Upper lobe of left lung (tissue), 6 donors: ENCODE data around the gene BORCS5. TPM values are rescaled to one million over a fixed set of nuclear protein-coding genes. Genes with fewer than 3 reads are reported as not detected.
A peak's percentile ranks its signal among the peaks of the same experiment; 100 is the strongest.

Experiments
- ATAC-seq, 2 donors: fragments of 200-7000 bp; cut with Tn5 transposase; one replicate each; pipeline ENCODE4 v1.9.1; 2022; ENCODE audit warnings: mild to moderate bottlenecking in 2 of 2, moderate library complexity in 2 of 2; ENCODE audit not compliant: low FRiP score in 2 of 2
- DNase-seq, 2 donors: peaks; one replicate each; pipeline ENCODE4 v3.0.0-alpha.2; 2019 to 2020
- H3K27ac ChIP-seq, 4 donors: fragments of 200-600 bp; sonication (generic); one replicate each; pipeline ENCODE4 v1.5.1; 2016 to 2019
- H3K27me3 ChIP-seq, 4 donors: fragments of 200-600 bp; sonication (generic); one replicate each; pipeline ENCODE4 v1.5.1; 2017 to 2019
- H3K36me3 ChIP-seq, 4 donors: fragments of 200-600 bp; sonication (generic); one replicate each; pipeline ENCODE4 v1.5.1; 2016 to 2019
- H3K4me1 ChIP-seq, 4 donors: fragments of 200-600 bp; sonication (generic); one replicate each; pipeline ENCODE4 v1.5.1; 2018 to 2019
- H3K4me3 ChIP-seq, 4 donors: fragments of 200-600 bp; sonication (generic); one replicate each; pipeline ENCODE4 v1.5.1; 2017 to 2019; ENCODE audit warnings: mild to moderate bottlenecking in 2 of 4, moderate library complexity in 1 of 4
- H3K9me3 ChIP-seq, 4 donors: fragments of 200-600 bp; sonication (generic); one replicate each; pipeline ENCODE4 v1.5.1; 2018 to 2019
- EP300 ChIP-seq, 4 donors: sonication (generic); formaldehyde crosslinking; IDR thresholded peaks; one replicate each; pipeline ENCODE4 v1.5.1; 2017; ENCODE audit warnings: antibody characterized with exemption in 4 of 4, control low read depth in 2 of 4
- POLR2A ChIP-seq, 4 donors: fragments of 450-650 bp; IDR thresholded peaks; one replicate each; pipeline ENCODE4 v1.5.1; 2016 to 2017; ENCODE audit warnings: antibody characterized with exemption in 4 of 4, mild to moderate bottlenecking in 2 of 4
- POLR2AphosphoS5 ChIP-seq, 2 donors: sonication (generic); formaldehyde crosslinking; IDR thresholded peaks; one replicate each; pipeline ENCODE4 v1.5.1; 2017; ENCODE audit warnings: antibody characterized with exemption in 2 of 2
- WGBS, 2 donors: methylation state at CpG; one replicate each; pipeline ENCODE4 v1.1.5; 2017 to 2018; 5-methylcytosine and 5-hydroxymethylcytosine counted together
- total RNA-seq, 6 donors: library from RNA; depleted of rRNA in 4 of 6; stranded (reverse); fragments of >200 nt in 4 of 6; gene quantifications; one replicate each; pipeline versions ENCODE4 v1.1.0 to v1.2.1, GENCODE V29; 2016 to 2021
- TF ChIP-seq, protein P1 (sequence below), 6 experiments: fragments of 450-650 bp in 4 of 6; fragments of 200-600 bp in 2 of 6; sonication (generic) in 2 of 6; IDR thresholded peaks; one replicate each; pipeline ENCODE4 v1.5.1; 2016 to 2019; ENCODE audit warnings: antibody characterized with exemption in 6 of 6
- donor health status: DM: no; HTN: no; CAD: no; lungs with moderate emphysema.
- donor health status: DM: no; HTN: yes; CAD: no; lungs with severe emphysema.

The BORCS5 gene
- total RNA-seq, 6 donors from 2014 or later: 7.3 to 105 (median 10.7) TPM

DNA sequence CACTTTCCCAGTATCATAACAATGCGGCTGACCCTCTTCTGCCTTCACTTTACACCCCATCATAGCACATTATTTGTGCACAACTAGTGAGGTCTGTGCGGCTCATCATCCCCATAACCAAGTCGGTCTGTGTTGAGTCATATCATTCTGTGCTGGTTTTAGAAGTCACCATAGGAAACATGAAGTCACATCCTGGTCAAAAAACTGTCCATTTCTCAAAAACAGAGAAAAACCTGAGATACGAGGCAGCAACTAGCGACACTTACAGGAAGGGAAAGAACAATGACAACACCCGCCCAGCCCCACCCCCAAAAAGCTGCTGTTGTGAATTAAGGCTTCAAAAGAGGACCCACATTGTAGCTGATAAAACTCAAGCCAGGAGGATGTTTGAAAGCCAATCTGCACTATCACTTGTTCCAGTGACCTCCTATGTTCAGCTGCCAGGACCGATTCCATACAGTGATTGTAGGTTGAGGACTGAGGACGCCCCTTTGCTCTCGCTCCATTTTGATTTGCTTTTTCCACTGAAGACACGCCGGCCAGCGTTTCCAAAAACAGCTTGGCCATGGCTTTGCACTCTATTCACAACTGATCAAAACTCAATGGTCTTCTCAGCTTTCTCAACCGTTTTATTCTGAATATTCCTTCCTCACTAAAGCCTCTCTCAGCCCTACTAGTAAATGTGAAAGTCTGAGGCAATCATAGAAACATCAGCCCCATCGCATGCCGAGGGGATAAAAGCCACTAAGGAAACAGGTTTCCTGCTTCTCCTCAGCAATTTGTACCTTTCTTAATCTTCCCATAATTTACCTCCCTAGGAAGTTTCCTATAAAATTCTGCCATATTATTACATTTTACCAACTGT is 118.3 kb downstream of the BORCS5 start:
- Histone ChIP-seq H3K27ac (peak overlapping the region; percentile 31 to 63 (median 48)), H3K27me3 (no peaks in the 10 kb centered on the region), H3K4me3 (no peak overlapping the region), H3K36me3 (peaks cover 9 to 58% (median 28%) of the 10 kb centered on the region in 4 donors), H3K4me1 (peaks cover 0 to 5% (median 4%) of the 10 kb centered on the region in 4 donors), H3K9me3 (no peaks in the 10 kb centered on the region)
- ATAC-seq (peak in 1 of 2 donors; percentile 62), DNase-seq (no peak)
- 70 to 81% methylated on average over 15 of the region's 15 CpGs for WGBS, 2 donors
- no peak for TF ChIP-seq EP300 (IDR thresholded peaks at IDR 0.05)
- peak in 1 of 4 donors; percentile 43 for TF ChIP-seq POLR2A (IDR thresholded peaks at IDR 0.05)

DNA sequence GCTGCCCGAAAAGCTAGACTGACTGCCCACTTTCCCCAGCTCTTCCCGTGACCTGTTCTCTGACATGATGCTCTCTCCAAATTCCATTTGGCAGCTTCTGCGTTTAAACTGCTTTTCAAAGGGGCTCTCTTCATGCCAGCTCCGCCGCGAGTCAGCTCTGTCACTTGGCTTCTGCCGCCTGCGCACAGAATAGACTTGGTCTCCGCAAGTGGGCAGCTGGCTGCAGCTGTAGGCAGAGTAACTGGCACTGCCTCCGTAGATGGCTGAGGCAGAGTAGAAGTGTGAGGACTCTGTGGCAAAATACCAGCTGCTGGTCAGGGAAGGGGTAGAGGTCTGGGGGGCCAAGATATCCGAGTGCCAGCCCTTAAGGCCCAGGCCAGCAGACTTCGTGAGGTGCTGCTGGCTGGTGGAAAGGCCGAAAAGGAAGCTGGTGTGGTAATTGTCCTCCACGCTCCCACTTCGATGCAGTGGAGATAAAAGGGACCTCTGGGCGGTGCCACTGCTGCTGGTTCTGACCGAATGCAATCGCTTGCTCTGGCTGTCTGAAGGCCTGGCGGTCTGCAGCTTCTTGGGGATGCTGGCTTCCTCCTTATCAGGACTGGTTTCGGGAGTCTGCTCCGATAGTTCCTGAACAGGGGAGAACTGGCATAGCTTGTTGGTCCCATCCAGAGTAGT is 120.1 kb downstream of the BORCS5 start:
- TF ChIP-seq POLR2A (IDR thresholded peaks at IDR 0.05): no peak
- TF ChIP-seq, protein P1, sequence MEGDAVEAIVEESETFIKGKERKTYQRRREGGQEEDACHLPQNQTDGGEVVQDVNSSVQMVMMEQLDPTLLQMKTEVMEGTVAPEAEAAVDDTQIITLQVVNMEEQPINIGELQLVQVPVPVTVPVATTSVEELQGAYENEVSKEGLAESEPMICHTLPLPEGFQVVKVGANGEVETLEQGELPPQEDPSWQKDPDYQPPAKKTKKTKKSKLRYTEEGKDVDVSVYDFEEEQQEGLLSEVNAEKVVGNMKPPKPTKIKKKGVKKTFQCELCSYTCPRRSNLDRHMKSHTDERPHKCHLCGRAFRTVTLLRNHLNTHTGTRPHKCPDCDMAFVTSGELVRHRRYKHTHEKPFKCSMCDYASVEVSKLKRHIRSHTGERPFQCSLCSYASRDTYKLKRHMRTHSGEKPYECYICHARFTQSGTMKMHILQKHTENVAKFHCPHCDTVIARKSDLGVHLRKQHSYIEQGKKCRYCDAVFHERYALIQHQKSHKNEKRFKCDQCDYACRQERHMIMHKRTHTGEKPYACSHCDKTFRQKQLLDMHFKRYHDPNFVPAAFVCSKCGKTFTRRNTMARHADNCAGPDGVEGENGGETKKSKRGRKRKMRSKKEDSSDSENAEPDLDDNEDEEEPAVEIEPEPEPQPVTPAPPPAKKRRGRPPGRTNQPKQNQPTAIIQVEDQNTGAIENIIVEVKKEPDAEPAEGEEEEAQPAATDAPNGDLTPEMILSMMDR (IDR thresholded peaks at IDR 0.05): no peak
- no peak for TF ChIP-seq POLR2AphosphoS5 (IDR thresholded peaks at IDR 0.05)
- TF ChIP-seq EP300 (IDR thresholded peaks at IDR 0.05): no peak
- no peaks in the 10 kb centered on the region for H3K9me3 ChIP-seq
- no peak overlapping the region for H3K4me3 ChIP-seq
- WGBS, 2 donors: 90 to 95% methylated on average over 13 to 21 of the region's 21 CpGs
- H3K27ac ChIP-seq: no peak overlapping the region
- ATAC-seq (no peak), DNase-seq (no peak)
- peaks cover 15 to 60% (median 30%) of the 10 kb centered on the region in 4 donors for H3K36me3 ChIP-seq
- no peaks in the 10 kb centered on the region for H3K27me3 ChIP-seq
- H3K4me1 ChIP-seq: peaks cover 0 to 4% (median 2%) of the 10 kb centered on the region in 4 donors

DNA sequence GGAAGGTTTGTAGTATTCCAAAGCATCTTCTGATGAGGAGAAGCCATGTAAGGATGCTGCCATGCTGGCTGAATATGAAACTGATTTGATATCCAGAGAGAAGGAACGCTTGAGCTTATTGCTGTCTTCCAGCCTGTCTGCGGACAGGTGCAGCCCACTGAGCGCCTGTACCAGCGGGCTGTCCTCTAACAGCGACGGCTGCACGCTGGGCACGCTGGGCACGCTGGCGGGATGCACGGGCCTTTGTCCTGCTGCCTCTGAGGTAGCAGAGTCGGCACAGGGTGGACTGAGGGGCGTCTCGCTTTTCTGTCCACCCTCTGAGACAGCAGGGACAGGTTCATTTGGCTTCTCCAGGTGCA is 120.6 kb downstream of the BORCS5 start:
- WGBS, 2 donors: 93 to 98% methylated on average over 8 to 14 of the region's 14 CpGs
- H3K27ac ChIP-seq: no peak overlapping the region
- ATAC-seq (no peak), DNase-seq (peak in 1 of 2 donors; percentile 37)
- H3K4me3 ChIP-seq: no peak overlapping the region
- H3K27me3 ChIP-seq: no peaks in the 10 kb centered on the region
- H3K36me3 ChIP-seq: peaks cover 15 to 64% (median 30%) of the 10 kb centered on the region in 4 donors
- peaks cover 0 to 4% (median 2%) of the 10 kb centered on the region in 4 donors for H3K4me1 ChIP-seq
- no peaks in the 10 kb centered on the region for H3K9me3 ChIP-seq
- TF ChIP-seq POLR2AphosphoS5 (IDR thresholded peaks at IDR 0.05) (no peak), EP300 (IDR thresholded peaks at IDR 0.05) (no peak), POLR2A (IDR thresholded peaks at IDR 0.05) (no peak)
- TF ChIP-seq, protein P1 (IDR thresholded peaks at IDR 0.05): no peak

DNA sequence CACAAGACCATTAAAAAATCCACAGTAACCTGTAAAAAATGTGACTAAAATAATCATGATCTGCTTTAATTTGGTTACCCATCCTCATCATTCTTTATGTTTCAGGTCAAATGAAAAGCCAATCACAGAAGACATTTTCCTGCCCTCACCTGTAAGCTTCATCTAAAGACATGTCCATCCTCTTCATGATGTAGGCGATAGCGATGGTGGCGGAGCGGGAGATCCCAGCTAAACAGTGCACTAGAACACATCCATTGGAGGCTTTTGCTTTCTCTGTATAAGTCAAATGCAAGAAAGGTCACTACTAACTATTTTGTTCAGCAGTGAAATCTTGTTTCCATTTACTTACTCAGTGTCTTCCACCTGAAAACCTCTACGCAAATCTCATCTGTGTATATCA is 123.2 kb downstream of the BORCS5 start:
- Histone ChIP-seq H3K27me3 (no peaks in the 10 kb centered on the region), H3K4me3 (no peak overlapping the region), H3K9me3 (no peaks in the 10 kb centered on the region), H3K4me1 (peaks cover 0 to 7% (median 1%) of the 10 kb centered on the region in 4 donors), H3K27ac (no peak overlapping the region), H3K36me3 (peaks cover 15 to 65% (median 30%) of the 10 kb centered on the region in 4 donors)
- DNase-seq (no peak), ATAC-seq (no peak)
- 96 to 98% methylated on average over 5 of the region's 5 CpGs for whole genome bisulfite sequencing, 2 donors
- TF ChIP-seq EP300 (IDR thresholded peaks at IDR 0.05) (no peak), POLR2AphosphoS5 (IDR thresholded peaks at IDR 0.05) (no peak), POLR2A (IDR thresholded peaks at IDR 0.05) (no peak)
- TF ChIP-seq, protein P1 (IDR thresholded peaks at IDR 0.05): no peak

DNA sequence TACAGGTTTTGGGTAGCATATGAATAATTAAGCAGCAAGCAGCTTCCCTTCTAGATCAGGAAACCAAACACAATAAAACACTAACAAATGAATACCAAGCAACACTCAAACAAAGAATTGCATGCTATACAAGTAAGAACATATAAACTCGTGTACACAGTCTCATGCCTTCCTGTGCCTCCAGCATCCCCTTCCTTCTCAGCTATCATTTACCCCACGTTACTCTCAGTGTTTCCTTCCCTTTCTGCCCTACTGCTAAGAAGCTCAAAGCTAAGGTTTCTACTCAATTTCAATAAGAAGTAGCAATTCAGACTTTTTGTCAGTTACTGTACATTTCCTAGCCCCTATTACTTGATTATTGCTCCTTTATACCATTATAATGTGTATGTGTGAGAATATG is 124.8 kb downstream of the BORCS5 start:
- Histone ChIP-seq H3K4me1 (peaks cover 0 to 7% (median 0%) of the 10 kb centered on the region in 4 donors), H3K4me3 (no peak overlapping the region), H3K27me3 (no peaks in the 10 kb centered on the region), H3K36me3 (peaks cover 14 to 65% (median 32%) of the 10 kb centered on the region in 4 donors), H3K9me3 (no peaks in the 10 kb centered on the region), H3K27ac (peak overlapping the region in 3 of 4 donors; percentile 25 to 53 (median 42))
- TF ChIP-seq POLR2AphosphoS5 (IDR thresholded peaks at IDR 0.05) (no peak), EP300 (IDR thresholded peaks at IDR 0.05) (no peak), POLR2A (IDR thresholded peaks at IDR 0.05) (no peak)
- TF ChIP-seq, protein P1 (IDR thresholded peaks at IDR 0.05): no peak
- WGBS, 2 donors: 36 to 38% methylated on average over 2 of the region's 2 CpGs
- DNase-seq (no peak), ATAC-seq (no peak)
